Stomach (tissue), 9 donors: ENCODE measurements around the gene DGKD. TPM values are rescaled to one million over a fixed set of nuclear protein-coding genes. Genes with fewer than 3 reads are reported as not detected.

ENCODE experiments used
- DNase-seq, 2 donors: peaks; one replicate each; pipeline versions ENCODE4 v3.0.0 to v3.0.0-alpha.2; 2013 to 2019
- H3K27ac ChIP-seq, 5 donors: fragments of 200-600 bp in 4 of 5; sonication (generic) in 4 of 5; one replicate each; pipeline ENCODE4 v1.5.1; 2013 to 2019; ENCODE audit warnings: mild to moderate bottlenecking in 1 of 5, moderate library complexity in 1 of 5
- H3K27me3 ChIP-seq, 3 donors: fragments of 200-600 bp; sonication (generic); one replicate each; pipeline ENCODE4 v1.5.1; 2017 to 2019; ENCODE audit warnings: mixed run types in 1 of 3
- H3K36me3 ChIP-seq, 4 donors: fragments of 200-600 bp; sonication (generic); 1 replicate in 3 of 4; 2 replicates in 1 of 4; pipeline ENCODE4 v1.5.1; 2016 to 2019
- H3K4me1 ChIP-seq, 4 donors: fragments of 200-600 bp; sonication (generic); one replicate each; pipeline ENCODE4 v1.5.1; 2016 to 2019
- H3K4me3 ChIP-seq, 4 donors: fragments of 200-600 bp; sonication (generic) in 3 of 4; one replicate each; pipeline ENCODE4 v1.5.1; 2016 to 2019; ENCODE audit warnings: mild to moderate bottlenecking in 1 of 4
- H3K9me3 ChIP-seq, 4 donors: fragments of 200-600 bp; sonication (generic); one replicate each; pipeline ENCODE4 v1.5.1; 2016 to 2019
- EP300 ChIP-seq: sonication (generic); formaldehyde crosslinking; IDR thresholded peaks from one replicate; pipeline ENCODE4 v1.6.1; 2017; ENCODE audit warnings: antibody characterized with exemption
- POLR2A ChIP-seq, 4 donors: fragments of 450-650 bp; IDR thresholded peaks; one replicate each; pipeline ENCODE4 v1.6.1; 2016; ENCODE audit warnings: antibody characterized with exemption in 4 of 4, control low read depth in 2 of 4, mild to moderate bottlenecking in 1 of 4, moderate library complexity in 1 of 4
- POLR2AphosphoS5 ChIP-seq, 3 donors: sonication (generic); formaldehyde crosslinking; IDR thresholded peaks; one replicate each; pipeline ENCODE4 v1.6.1; 2016; ENCODE audit warnings: antibody characterized with exemption in 3 of 3
- WGBS, 5 donors: extraction: QIAGEN DNeasy Blood & Tissue Kit in 3 of 5; methylation state at CpG; one replicate each; pipeline versions ENCODE4 v1.1.5 to v1.1.7; 2013 to 2018; 5-methylcytosine and 5-hydroxymethylcytosine counted together
- intact Hi-C: fragments of 100-400 bp; cut with DNase I; formaldehyde crosslinking; loops from one replicate; pipeline ENCODE4 v1.15.1; 2023; ENCODE audit warnings: low total_unique reads
- polyA plus RNA-seq, 3 donors: library from polyadenylated mRNA; stranded (reverse); fragments of 200-250 nt; gene quantifications; one replicate each; pipeline ENCODE4 v1.2.3, GENCODE V29; 2013
- total RNA-seq, 5 donors: library from RNA; depleted of rRNA; stranded (reverse); fragments of >200 nt; gene quantifications; one replicate each; pipeline versions ENCODE4 v1.1.0 to v1.2.3, GENCODE V29; 2014 to 2016
- TF ChIP-seq, protein P1 (sequence below), 7 experiments: fragments of 450-650 bp in 4 of 7; fragments of 200-600 bp in 3 of 7; sonication (generic) in 3 of 7; IDR thresholded peaks; one replicate each; pipeline ENCODE4 v1.5.1; 2016 to 2019; ENCODE audit warnings: antibody characterized with exemption in 7 of 7, control low read depth in 2 of 7, mild to moderate bottlenecking in 1 of 7
- donor health status: healthy with polysubstance abuse.
- donor health status: Bipolar disorder and iron deficiency.
- donor health status: healthy.

DGKD gene
- total and polyA plus RNA-seq, 8 donors, result 21.9 to 471 (median 202) TPM

DNA sequence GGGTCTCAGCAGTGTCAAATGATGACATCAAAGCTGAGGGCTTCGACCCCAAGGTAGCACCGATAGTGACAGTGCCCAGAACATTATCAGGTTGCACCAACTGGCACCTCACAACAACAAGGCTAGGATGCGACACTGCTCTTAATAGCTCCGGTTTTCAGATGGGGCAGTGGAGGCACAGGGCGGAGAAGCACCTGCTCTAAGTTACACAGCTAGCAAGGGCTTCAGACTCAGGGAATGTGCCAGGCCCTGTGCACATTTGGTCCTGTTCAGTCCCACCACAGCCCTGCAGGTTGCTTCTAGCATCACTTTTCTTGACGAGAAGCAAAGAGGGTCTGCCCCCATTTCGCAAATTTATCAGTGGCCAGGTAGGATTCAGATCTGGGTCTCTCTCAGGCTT, 74.1 kb downstream of the DGKD start:
- Histone ChIP-seq H3K9me3 (no peaks in the 10 kb centered on the region), H3K4me3 (no peak overlapping the region), H3K4me1 (peaks cover 17 to 77% (median 53%) of the 10 kb centered on the region in 4 donors), H3K27ac (peak overlapping the region; percentile 49 to 94 (median 90)), H3K36me3 (peaks cover 0 to 3% (median 0%) of the 10 kb centered on the region in 4 donors), H3K27me3 (no peaks in the 10 kb centered on the region)
- TF ChIP-seq POLR2AphosphoS5 (IDR thresholded peaks at IDR 0.05) (no peak), EP300 (no peak), POLR2A (IDR thresholded peaks at IDR 0.05) (no peak)
- TF ChIP-seq, protein P1, sequence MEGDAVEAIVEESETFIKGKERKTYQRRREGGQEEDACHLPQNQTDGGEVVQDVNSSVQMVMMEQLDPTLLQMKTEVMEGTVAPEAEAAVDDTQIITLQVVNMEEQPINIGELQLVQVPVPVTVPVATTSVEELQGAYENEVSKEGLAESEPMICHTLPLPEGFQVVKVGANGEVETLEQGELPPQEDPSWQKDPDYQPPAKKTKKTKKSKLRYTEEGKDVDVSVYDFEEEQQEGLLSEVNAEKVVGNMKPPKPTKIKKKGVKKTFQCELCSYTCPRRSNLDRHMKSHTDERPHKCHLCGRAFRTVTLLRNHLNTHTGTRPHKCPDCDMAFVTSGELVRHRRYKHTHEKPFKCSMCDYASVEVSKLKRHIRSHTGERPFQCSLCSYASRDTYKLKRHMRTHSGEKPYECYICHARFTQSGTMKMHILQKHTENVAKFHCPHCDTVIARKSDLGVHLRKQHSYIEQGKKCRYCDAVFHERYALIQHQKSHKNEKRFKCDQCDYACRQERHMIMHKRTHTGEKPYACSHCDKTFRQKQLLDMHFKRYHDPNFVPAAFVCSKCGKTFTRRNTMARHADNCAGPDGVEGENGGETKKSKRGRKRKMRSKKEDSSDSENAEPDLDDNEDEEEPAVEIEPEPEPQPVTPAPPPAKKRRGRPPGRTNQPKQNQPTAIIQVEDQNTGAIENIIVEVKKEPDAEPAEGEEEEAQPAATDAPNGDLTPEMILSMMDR (IDR thresholded peaks at IDR 0.05), result no peak
- peak in 1 of 2 donors; percentile 20 for DNase-seq
- intact Hi-C loops, result no loop called here
- WGBS, 5 donors, result 71 to 85% (median 74%) methylated on average over 7 of the region's 7 CpGs

DNA sequence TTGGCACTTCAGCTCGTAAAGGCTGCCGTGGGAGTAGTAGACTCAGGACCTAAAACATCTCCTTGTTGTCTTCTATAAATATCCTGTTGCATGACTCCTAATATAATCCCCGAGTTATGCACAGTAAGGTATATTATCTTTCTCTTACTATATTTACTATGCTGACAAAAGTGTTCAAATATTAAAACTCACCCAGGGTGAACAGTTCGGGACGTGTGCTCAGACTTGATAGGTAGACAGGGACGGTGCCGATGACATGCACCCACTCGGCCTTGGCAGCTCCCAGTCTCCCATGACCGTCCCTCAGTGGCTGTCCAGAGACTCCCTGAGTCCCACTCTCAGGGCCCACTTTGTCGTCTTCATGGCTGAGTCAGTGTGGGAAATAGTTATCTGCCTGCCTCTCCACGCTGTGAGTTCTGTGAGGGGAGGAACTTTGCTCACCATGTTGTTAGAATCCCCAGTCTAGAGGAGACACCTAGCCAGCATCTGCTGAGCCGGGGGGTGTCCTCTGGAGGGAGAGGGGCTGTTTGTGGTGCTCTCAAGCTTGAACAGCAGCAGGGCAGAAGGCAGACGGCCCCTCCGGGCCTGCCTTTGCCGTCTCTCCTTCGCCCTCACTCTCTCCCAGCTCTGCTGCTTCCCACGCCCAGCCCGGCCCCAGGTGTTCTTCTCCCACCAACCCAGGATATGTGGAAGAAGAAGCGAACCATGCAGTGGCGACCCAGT, 75.0 kb downstream of the DGKD start:
- intact Hi-C loops, result no loop called here
- Histone ChIP-seq H3K27me3 (no peaks in the 10 kb centered on the region), H3K36me3 (peaks cover 0 to 3% (median under 1%) of the 10 kb centered on the region in 4 donors), H3K4me1 (peaks cover 10 to 77% (median 53%) of the 10 kb centered on the region in 4 donors), H3K4me3 (no peak overlapping the region), H3K9me3 (no peaks in the 10 kb centered on the region), H3K27ac (peak overlapping the region; percentile 67 to 94 (median 90))
- TF ChIP-seq POLR2A (IDR thresholded peaks at IDR 0.05) (no peak), POLR2AphosphoS5 (IDR thresholded peaks at IDR 0.05) (no peak), EP300 (no peak)
- TF ChIP-seq, protein P1 (IDR thresholded peaks at IDR 0.05), result no peak
- peak in 1 of 2 donors; percentile 22 for DNase-seq
- 34 to 66% (median 56%) methylated on average over 20 of the region's 20 CpGs for WGBS, 5 donors

- TF ChIP-seq, protein P1 (IDR thresholded peaks at IDR 0.05), result no peak
- TF ChIP-seq EP300 (no peak), POLR2AphosphoS5 (IDR thresholded peaks at IDR 0.05) (no peak), POLR2A (IDR thresholded peaks at IDR 0.05) (no peak)
- Histone ChIP-seq H3K4me1 (peaks cover 12 to 78% (median 53%) of the 10 kb centered on the region in 4 donors), H3K36me3 (peaks cover 7 to 9% (median 8%) of the 10 kb centered on the region in 4 donors), H3K4me3 (no peak overlapping the region), H3K27me3 (no peaks in the 10 kb centered on the region), H3K9me3 (no peaks in the 10 kb centered on the region), H3K27ac (peak overlapping the region; percentile 42 to 94 (median 90))
- intact Hi-C loops, result no loop called here
- no peak for DNase-seq
- WGBS, 5 donors, result 37 to 61% (median 53%) methylated on average over 4 of the region's 4 CpGs
Measured at GRCh38 chr2:233430081-233430480, 75.8 kb downstream of the DGKD start.

DNA sequence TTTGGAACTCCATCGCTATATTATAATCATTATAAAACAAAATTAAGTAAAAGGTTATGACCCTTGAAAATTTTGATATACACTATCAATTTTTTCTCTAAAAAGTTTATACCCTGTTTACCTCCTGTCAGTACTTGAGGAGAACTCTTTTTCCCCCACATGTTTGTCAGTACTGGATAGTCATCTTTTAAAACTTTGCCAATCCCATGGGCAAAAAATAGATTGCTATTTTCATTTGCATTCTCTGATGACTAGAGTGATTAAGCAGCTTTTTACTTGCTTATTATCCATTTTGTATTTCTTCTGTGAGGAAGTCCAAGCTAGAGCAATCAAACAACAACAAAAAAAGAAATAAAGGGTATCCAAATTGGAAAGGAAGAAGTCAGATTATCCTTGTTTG, 76.4 kb downstream of the DGKD start:
- Histone ChIP-seq H3K4me3 (no peak overlapping the region), H3K36me3 (peaks cover 12 to 14% (median 14%) of the 10 kb centered on the region in 4 donors), H3K27me3 (no peaks in the 10 kb centered on the region), H3K4me1 (peaks cover 17 to 83% (median 51%) of the 10 kb centered on the region in 4 donors), H3K9me3 (no peaks in the 10 kb centered on the region), H3K27ac (peak overlapping the region in 3 of 5 donors; percentile 90 to 94 (median 90))
- no peak for DNase-seq
- intact Hi-C loops, result no loop called here
- 31 to 76% (median 67%) methylated on average over 1 of the region's 1 CpG for WGBS, 5 donors
- no peak for TF ChIP-seq POLR2AphosphoS5 (IDR thresholded peaks at IDR 0.05)
- TF ChIP-seq, protein P1 (IDR thresholded peaks at IDR 0.05), result no peak
- no peak for TF ChIP-seq POLR2A (IDR thresholded peaks at IDR 0.05)
- no peak for TF ChIP-seq EP300
